ENCODE measurements around the gene CNST. TPM values are rescaled to one million over a fixed set of nuclear protein-coding genes. Genes with fewer than 3 reads are reported as not detected.

Gene CNST
- total RNA-seq, 3 donors from 2014 or later (not counting 1 experiment from before 2014, with no cell fraction given) = 48.2 to 56.1 (median 49.7) TPM

DNA sequence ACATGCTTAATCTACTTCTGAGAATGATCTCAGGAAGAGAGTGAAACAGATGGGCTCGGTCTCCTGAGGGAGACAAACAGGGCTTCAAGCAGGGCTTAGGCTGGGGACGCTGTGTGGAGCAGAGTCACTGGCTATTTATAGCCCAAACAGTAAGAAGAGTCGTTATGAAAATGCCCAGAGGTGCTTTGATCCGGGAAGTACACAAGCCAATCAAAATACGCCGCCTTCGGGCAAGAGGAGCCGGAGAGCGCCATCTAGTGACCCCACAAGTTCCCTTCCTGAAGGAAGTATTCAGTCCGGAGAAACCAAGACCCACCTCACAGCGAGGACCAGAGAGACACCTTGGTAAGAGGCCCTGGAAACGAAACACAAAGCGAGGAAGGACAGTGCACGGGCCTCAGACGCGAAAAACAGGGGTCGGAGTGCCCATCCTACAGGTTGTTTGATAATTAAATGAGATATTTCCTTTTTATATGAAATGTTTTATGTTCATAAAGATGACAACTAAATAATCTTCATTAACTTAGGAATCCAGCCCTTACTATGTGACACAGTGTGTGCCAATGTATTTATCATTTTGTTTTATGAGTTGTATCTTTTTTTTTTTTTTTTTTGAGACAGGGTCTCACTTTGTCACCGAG, 133.0 kb downstream of the CNST start:
- intact Hi-C loops (cut with micrococcal nuclease) = loop anchor here (1.0 kb wide), 1 partner anchor 202 kb away; no protein-coding TSS in a partner anchor
- TF ChIP-seq, protein P1, sequence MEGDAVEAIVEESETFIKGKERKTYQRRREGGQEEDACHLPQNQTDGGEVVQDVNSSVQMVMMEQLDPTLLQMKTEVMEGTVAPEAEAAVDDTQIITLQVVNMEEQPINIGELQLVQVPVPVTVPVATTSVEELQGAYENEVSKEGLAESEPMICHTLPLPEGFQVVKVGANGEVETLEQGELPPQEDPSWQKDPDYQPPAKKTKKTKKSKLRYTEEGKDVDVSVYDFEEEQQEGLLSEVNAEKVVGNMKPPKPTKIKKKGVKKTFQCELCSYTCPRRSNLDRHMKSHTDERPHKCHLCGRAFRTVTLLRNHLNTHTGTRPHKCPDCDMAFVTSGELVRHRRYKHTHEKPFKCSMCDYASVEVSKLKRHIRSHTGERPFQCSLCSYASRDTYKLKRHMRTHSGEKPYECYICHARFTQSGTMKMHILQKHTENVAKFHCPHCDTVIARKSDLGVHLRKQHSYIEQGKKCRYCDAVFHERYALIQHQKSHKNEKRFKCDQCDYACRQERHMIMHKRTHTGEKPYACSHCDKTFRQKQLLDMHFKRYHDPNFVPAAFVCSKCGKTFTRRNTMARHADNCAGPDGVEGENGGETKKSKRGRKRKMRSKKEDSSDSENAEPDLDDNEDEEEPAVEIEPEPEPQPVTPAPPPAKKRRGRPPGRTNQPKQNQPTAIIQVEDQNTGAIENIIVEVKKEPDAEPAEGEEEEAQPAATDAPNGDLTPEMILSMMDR (IDR thresholded peaks at IDR 0.05) = peak; percentile 77
- Mint-ChIP-seq H3K9me3 (peaks cover 0 to 4% of the 10 kb centered on the region in 2 donors), H3K4me1 (peaks cover 11 to 12% of the 10 kb centered on the region in 2 donors), H3K27me3 (ENCODE audit: low read depth in 2 of 2) (peaks cover 0 to 2% of the 10 kb centered on the region in 2 donors), H3K4me3 (peak overlapping the region; percentile 82), H3K27ac (peak overlapping the region; percentile 1 to 52), H3K36me3 (no peaks in the 10 kb centered on the region)
- Histone ChIP-seq H3K27ac (ENCODE audit: low read length) (no peak overlapping the region), H3K9me3 (ENCODE audit: control insufficient read depth, insufficient read depth, low read length) (no peaks in the 10 kb centered on the region), H3K4me3 (ENCODE audit: low read length) (no peak overlapping the region), H3K4me1 (ENCODE audit: control insufficient read depth, insufficient read depth, low read length) (peaks cover 10% of the 10 kb centered on the region), H3K36me3 (ENCODE audit: control insufficient read depth, insufficient read depth, low read length) (no peaks in the 10 kb centered on the region), H3K27me3 (ENCODE audit: control insufficient read depth, insufficient read depth, low read length) (no peaks in the 10 kb centered on the region)
- DNase-seq (peak; percentile 63 to 91), ATAC-seq (peak; percentile 96 to 98 (median 96))
- WGBS (ENCODE audit: insufficient coverage) = 7% methylated on average over 18 of the region's 18 CpGs

DNA sequence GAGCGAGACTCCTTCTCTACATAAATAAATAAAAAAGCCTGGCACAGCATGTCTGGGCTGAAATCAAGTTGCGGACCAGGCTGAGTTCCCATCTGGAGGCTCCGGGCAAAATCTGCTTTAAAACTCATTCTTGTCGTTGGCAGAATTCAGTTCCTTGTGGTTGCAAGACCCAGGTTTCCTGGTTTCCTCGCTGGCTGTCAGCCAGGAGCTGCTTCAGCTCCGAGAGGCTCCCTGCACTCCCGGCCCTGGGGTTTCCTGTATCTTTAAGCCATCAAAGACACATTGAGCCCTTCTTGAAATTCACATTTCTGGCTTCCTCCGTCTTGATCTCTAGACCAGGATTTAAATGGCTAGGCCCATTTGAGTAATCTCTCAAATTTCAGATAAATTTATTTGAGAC, 137.3 kb downstream of the CNST start:
- TF ChIP-seq, protein P1 (IDR thresholded peaks at IDR 0.05) = no peak
- DNase-seq (no peak), ATAC-seq (no peak)

DNA sequence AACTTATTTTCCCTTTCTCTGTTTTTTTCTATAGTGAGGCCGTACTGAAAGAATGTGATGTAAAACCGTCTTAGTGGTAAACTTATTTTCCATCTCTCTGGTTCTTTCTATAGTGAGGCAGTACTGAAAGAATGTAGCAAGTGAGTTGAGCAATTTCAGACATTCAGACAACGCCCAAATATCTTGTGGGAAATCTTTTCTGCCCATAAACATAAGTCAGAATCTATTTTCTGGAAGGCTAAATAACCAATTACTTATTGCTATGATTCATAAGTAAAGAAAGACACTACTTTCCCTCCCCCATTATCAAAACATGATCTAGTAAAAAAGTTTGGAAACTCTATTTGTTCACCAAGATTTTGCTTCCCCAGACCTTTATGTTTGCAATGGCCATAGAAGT, 139.1 kb downstream of the CNST start:
- no peak overlapping the region for H3K27ac ChIP-seq (ENCODE audit: low read length)
- Mint-ChIP-seq H3K9me3 (peaks cover 0 to 3% of the 10 kb centered on the region in 2 donors), H3K27ac (no peak overlapping the region), H3K4me3 (no peak overlapping the region), H3K4me1 (peaks cover 5 to 7% of the 10 kb centered on the region in 2 donors), H3K27me3 (ENCODE audit: low read depth in 2 of 2) (peaks cover 0 to 2% of the 10 kb centered on the region in 2 donors), H3K36me3 (no peaks in the 10 kb centered on the region)
- H3K36me3 ChIP-seq (ENCODE audit: control insufficient read depth, insufficient read depth, low read length) = no peaks in the 10 kb centered on the region
- peaks cover 4% of the 10 kb centered on the region for H3K4me1 ChIP-seq (ENCODE audit: control insufficient read depth, insufficient read depth, low read length)
- ATAC-seq = no peak
- intact Hi-C loops (cut with micrococcal nuclease) = no loop called here
- H3K9me3 ChIP-seq (ENCODE audit: control insufficient read depth, insufficient read depth, low read length) = no peaks in the 10 kb centered on the region
- no peaks in the 10 kb centered on the region for H3K27me3 ChIP-seq (ENCODE audit: control insufficient read depth, insufficient read depth, low read length)
- DNase-seq = no peak
- no peak overlapping the region for H3K4me3 ChIP-seq (ENCODE audit: low read length)
- TF ChIP-seq, protein P1 (IDR thresholded peaks at IDR 0.05) = no peak
- WGBS (ENCODE audit: insufficient coverage) = 60% methylated on average over 1 of the region's 3 CpGs

More for the DNA sequence above, 137.3 kb downstream of the CNST start:
- Mint-ChIP-seq H3K27me3 (ENCODE audit: low read depth in 2 of 2) (peaks cover 0 to 2% of the 10 kb centered on the region in 2 donors), H3K27ac (no peak overlapping the region), H3K9me3 (no peaks in the 10 kb centered on the region), H3K36me3 (no peaks in the 10 kb centered on the region), H3K4me3 (no peak overlapping the region), H3K4me1 (peaks cover 8 to 9% of the 10 kb centered on the region in 2 donors)
- Histone ChIP-seq H3K36me3 (ENCODE audit: control insufficient read depth, insufficient read depth, low read length) (no peaks in the 10 kb centered on the region), H3K27ac (ENCODE audit: low read length) (no peak overlapping the region), H3K9me3 (ENCODE audit: control insufficient read depth, insufficient read depth, low read length) (no peaks in the 10 kb centered on the region), H3K4me3 (ENCODE audit: low read length) (no peak overlapping the region), H3K4me1 (ENCODE audit: control insufficient read depth, insufficient read depth, low read length) (peaks cover 9% of the 10 kb centered on the region), H3K27me3 (ENCODE audit: control insufficient read depth, insufficient read depth, low read length) (no peaks in the 10 kb centered on the region)
- WGBS (ENCODE audit: insufficient coverage) = 23% methylated on average over 8 of the region's 8 CpGs
- intact Hi-C loops (cut with micrococcal nuclease) = no loop called here
